H1 (cell line): ENCODE data around the gene PRSS48. TPM values are rescaled to one million over a fixed set of nuclear protein-coding genes. Genes with fewer than 3 reads are reported as not detected.

Experiments
- CTCF ChIA-PET: fragments of 300-600 bp; sonication (Branson Sonifier 250); formaldehyde crosslinking; loops from one replicate; lab custom pipeline; 2021; ENCODE audit not compliant: partially characterized antibody; lab: Charles Lee
- POLR2A ChIA-PET: fragments of 300-600 bp; sonication (Branson Sonifier 250); formaldehyde crosslinking; loops from one replicate; lab custom pipeline; 2021; ENCODE audit warnings: inconsistent platforms; ENCODE audit not compliant: partially characterized antibody; lab: Charles Lee
- DNase-seq, 2 experiments: peaks; one replicate each; pipeline versions ENCODE4 v3.0.0 to v3.0.0-alpha.2; 2010 to 2022; ENCODE audit warnings: low spot score in 2 of 2, low read depth in 1 of 2, mixed read lengths in 1 of 2
- FAIRE-seq: peaks from 2 replicates; lab custom pipeline; 2011; peaks lifted over from hg19 to GRCh38; lab: Jason Lieb, UNC
- H2AFZ ChIP-seq: 2 replicates; pipeline ENCODE4 v1.8.1; 2012; ENCODE audit warnings: low read length, inconsistent platforms
- H2AK5ac ChIP-seq: 2 replicates; pipeline ENCODE4 v1.6.1; 2013; ENCODE audit warnings: low read depth, low read length
- H2BK120ac ChIP-seq: replicated peaks from 2 replicates; pipeline ENCODE3; 2013; ENCODE audit warnings: low read depth, low read length, inconsistent platforms
- H2BK12ac ChIP-seq: 2 replicates; pipeline ENCODE4 v1.6.1; 2013; ENCODE audit warnings: low read depth, low read length
- H2BK15ac ChIP-seq: 2 replicates; pipeline ENCODE4 v1.6.1; 2013; ENCODE audit warnings: low read length
- H2BK20ac ChIP-seq: 2 replicates; pipeline ENCODE4 v1.6.1; 2013; ENCODE audit warnings: low read length
- H2BK5ac ChIP-seq: 2 replicates; pipeline ENCODE4 v1.6.1; 2013; ENCODE audit warnings: low read depth, low read length
- H3K14ac ChIP-seq: 2 replicates; pipeline ENCODE4 v1.6.1; 2013; ENCODE audit warnings: inconsistent platforms; ENCODE audit not compliant: insufficient read length
- H3K18ac ChIP-seq: 2 replicates; pipeline ENCODE4 v1.6.1; 2013; ENCODE audit warnings: low read length; ENCODE audit errors: extremely low read depth
- H3K23ac ChIP-seq: 2 replicates; pipeline ENCODE4 v1.6.1; 2013; ENCODE audit warnings: inconsistent platforms; ENCODE audit not compliant: insufficient read length
- H3K23me2 ChIP-seq: 2 replicates; pipeline ENCODE4 v1.6.1; 2013; ENCODE audit warnings: low read depth, low read length
- H3K27ac ChIP-seq: 2 replicates; pipeline ENCODE4 v1.6.1; 2011; ENCODE audit warnings: low read depth, low read length, inconsistent platforms
- H3K27me3 ChIP-seq, 4 experiments: replicated peaks in 1 of 4; 1 replicate in 1 of 4; 2 replicates in 3 of 4; pipeline versions ENCODE4 v1.6.1 to v1.8.1; 2011 to 2013; ENCODE audit warnings: low read length in 3 of 4, mild to moderate bottlenecking in 3 of 4, inconsistent platforms in 2 of 4, mixed read lengths in 2 of 4, moderate library complexity in 1 of 4; ENCODE audit not compliant: control insufficient read depth in 3 of 4, insufficient read depth in 3 of 4; ENCODE audit errors: extremely low read depth in 1 of 4
- H3K36me3 ChIP-seq, 4 experiments: 2 replicates each; pipeline versions ENCODE4 v1.6.1 to v1.8.1; 2011 to 2013; ENCODE audit warnings: mild to moderate bottlenecking in 4 of 4, low read length in 3 of 4, moderate library complexity in 2 of 4, control low read depth in 1 of 4, inconsistent platforms in 1 of 4; ENCODE audit not compliant: insufficient read depth in 4 of 4, control insufficient read depth in 2 of 4
- H3K4ac ChIP-seq: replicated peaks from 2 replicates; pipeline ENCODE3; 2013; ENCODE audit warnings: low read length, low read depth, mixed read lengths, inconsistent platforms; ENCODE audit not compliant: insufficient read length
- H3K4me1 ChIP-seq, 4 experiments: replicated peaks in 1 of 4; 1 replicate in 1 of 4; 2 replicates in 3 of 4; pipeline versions ENCODE4 v1.6.1 to v1.8.1; 2011 to 2013; ENCODE audit warnings: low read length in 3 of 4, inconsistent platforms in 2 of 4, mixed read lengths in 1 of 4; ENCODE audit not compliant: insufficient read depth in 4 of 4, control insufficient read depth in 3 of 4
- H3K4me2 ChIP-seq, 2 experiments: 2 replicates each; pipeline versions ENCODE4 v1.6.1 to v1.8.1; 2011 to 2013; ENCODE audit warnings: low read depth in 2 of 2, low read length in 2 of 2, control low read depth in 1 of 2, inconsistent platforms in 1 of 2, mild to moderate bottlenecking in 1 of 2; ENCODE audit not compliant: insufficient read depth in 1 of 2
- H3K4me3 ChIP-seq, 4 experiments: fragments of 200-600, 300-600 bp in 1 of 4; sonication (generic), shearing (Covaris generic), sonication (Bioruptor Twin) in 1 of 4; 2 replicates each; pipeline versions ENCODE4 v1.5.1 to v1.8.1; 2011 to 2016; ENCODE audit warnings: low read length in 4 of 4, low read depth in 3 of 4, control low read depth in 2 of 4, inconsistent platforms in 2 of 4, mild to moderate bottlenecking in 2 of 4, mixed read lengths in 1 of 4, moderate library complexity in 1 of 4; ENCODE audit not compliant: insufficient read depth in 2 of 4; ENCODE audit errors: extremely low read depth in 1 of 4
- H3K56ac ChIP-seq: replicated peaks from 2 replicates; pipeline ENCODE3; 2013; ENCODE audit warnings: low read depth, mild to moderate bottlenecking, mixed read lengths, low read length, inconsistent platforms; ENCODE audit not compliant: insufficient read length
- H3K79me1 ChIP-seq: 2 replicates; pipeline ENCODE4 v1.6.1; 2013; ENCODE audit warnings: low read depth, low read length, control low read depth
- H3K79me2 ChIP-seq, 2 experiments: 2 replicates each; pipeline versions ENCODE4 v1.6.1 to v1.8.1; 2012 to 2013; ENCODE audit warnings: low read length in 2 of 2, mild to moderate bottlenecking in 2 of 2, inconsistent platforms in 1 of 2; ENCODE audit not compliant: insufficient read depth in 2 of 2, control insufficient read depth in 1 of 2
- H3K9ac ChIP-seq, 4 experiments: replicated peaks in 1 of 4; 1 replicate in 1 of 4; 2 replicates in 3 of 4; pipeline versions ENCODE4 v1.6.1 to v1.8.1; 2011 to 2013; ENCODE audit warnings: low read depth in 3 of 4, low read length in 3 of 4, control low read depth in 2 of 4, mild to moderate bottlenecking in 2 of 4, moderate library complexity in 2 of 4, inconsistent platforms in 1 of 4; ENCODE audit errors: extremely low read depth in 1 of 4
- H3K9me3 ChIP-seq, 2 experiments: 2 replicates each; pipeline versions ENCODE4 v1.6.1 to v1.8.1; 2012 to 2013; ENCODE audit warnings: mild to moderate bottlenecking in 2 of 2, moderate library complexity in 2 of 2, control low read depth in 1 of 2, inconsistent platforms in 1 of 2, low read depth in 1 of 2, low read length in 1 of 2, mixed read lengths in 1 of 2; ENCODE audit not compliant: insufficient read depth in 2 of 2
- H4K20me1 ChIP-seq, 2 experiments: replicated peaks in 1 of 2; 2 replicates each; pipeline versions ENCODE3 to v1.8.1; 2011 to 2013; ENCODE audit warnings: inconsistent platforms in 2 of 2, low read length in 2 of 2, mild to moderate bottlenecking in 1 of 2; ENCODE audit not compliant: insufficient read depth in 2 of 2, control insufficient read depth in 1 of 2
- H4K5ac ChIP-seq: 2 replicates; pipeline ENCODE4 v1.6.1; 2013; ENCODE audit warnings: low read length, low read depth, mixed read lengths, inconsistent platforms; ENCODE audit not compliant: insufficient read length
- H4K8ac ChIP-seq: 2 replicates; pipeline ENCODE4 v1.8.0; 2013; ENCODE audit warnings: mild to moderate bottlenecking, moderate library complexity, low read length, inconsistent platforms; ENCODE audit not compliant: insufficient read depth; ENCODE audit errors: extremely low read depth
- H4K91ac ChIP-seq: replicated peaks from 2 replicates; pipeline ENCODE3; 2013; ENCODE audit warnings: low read length, mixed read lengths, inconsistent platforms; ENCODE audit not compliant: insufficient read length
- BCL11A ChIP-seq, 2 experiments: IDR thresholded peaks; one replicate each; pipeline ENCODE4 v1.6.1; 2011; ENCODE audit warnings: low read depth in 2 of 2, low read length in 2 of 2, mild to moderate bottlenecking in 2 of 2
- BRCA1 ChIP-seq: IDR thresholded peaks from 2 replicates; pipeline ENCODE4 v1.6.1; 2012; ENCODE audit warnings: low read depth, low read length, improper control_type of control experiment
- CBX5 ChIP-seq: fragments of 300-800, 300-1000 bp; sonication (generic); IDR thresholded peaks from 2 replicates; pipeline ENCODE4 v1.7.1; 2016; ENCODE audit warnings: antibody characterized with exemption, low read length, low read depth
- GTF2F1 ChIP-seq: IDR thresholded peaks from 2 replicates; pipeline ENCODE4 v1.6.1; 2012; ENCODE audit warnings: low read depth, low read length, improper control_type of control experiment, borderline replicate concordance
- NANOG ChIP-seq: IDR thresholded peaks from 2 replicates; pipeline ENCODE4 v1.6.1; 2011; ENCODE audit warnings: low read length, low read depth, mild to moderate bottlenecking, inconsistent platforms; ENCODE audit not compliant: insufficient read depth, poor library complexity, severe bottlenecking
- RXRA ChIP-seq: IDR thresholded peaks from 2 replicates; pipeline ENCODE4 v1.6.1; 2011; ENCODE audit warnings: low read depth, mild to moderate bottlenecking, low read length, moderate library complexity; ENCODE audit not compliant: insufficient read depth
- SP1 ChIP-seq: IDR thresholded peaks from 2 replicates; pipeline ENCODE4 v1.6.1; 2011; ENCODE audit warnings: low read depth, low read length
- TAF7 ChIP-seq: optimal IDR thresholded peaks from 2 replicates; pipeline ENCODE3; 2011; ENCODE audit warnings: low read depth, mild to moderate bottlenecking, inconsistent platforms, low read length, moderate library complexity, borderline replicate concordance
- WGBS, 2 experiments: shearing (Covaris generic) in 1 of 2; methylation state at CpG; one replicate each; pipeline versions ENCODE4 v1.1.6 to v1.1.7; 2013 to 2015; ENCODE audit warnings: low lambda C conversion rate in 2 of 2, mixed read lengths in 2 of 2, inconsistent platforms in 1 of 2, low coverage in 1 of 2, missing lambda C conversion rate in 1 of 2; ENCODE audit not compliant: insufficient replicate concordance in 2 of 2, insufficient coverage in 1 of 2, insufficient read length in 1 of 2; ENCODE audit errors: extremely low coverage in 1 of 2, missing lambda C conversion rate in 1 of 2; 5-methylcytosine and 5-hydroxymethylcytosine counted together
- polyA plus RNA-seq, 7 experiments: library from polyadenylated mRNA; depleted of rRNA in 3 of 7; stranded (reverse) in 5 of 7; unstranded in 2 of 7; fragments of >200 nt in 5 of 7; fragments of 200-250 nt in 2 of 7; gene quantifications; 1 replicate in 5 of 7; 2 replicates in 1 of 7; 4 replicates in 1 of 7; pipeline versions ENCODE4 v1.2.1 to v1.2.3, GENCODE V29; 2011 to 2013; ENCODE audit warnings: missing spikeins in 2 of 7, mixed read lengths in 2 of 7
- total RNA-seq: library from RNA; stranded (reverse); fragmentation: NEBNext Ultra II Directional; extraction: Animal tissue kit (Norgen Biotek cat#: 25700); gene quantifications from 2 replicates; pipeline ENCODE4 v1.2.1, GENCODE V29; 2021

PRSS48 gene
- total and polyA plus RNA-seq, 2 of the 8 experiments (the other 6 are each of a cell fraction or from before 2014, with no cell fraction given): not detected

- CTCF ChIA-PET: interaction anchor here (1.0 to 1.7 kb wide), 2 partner anchors 12 to 15 kb away, joined by 4 to 6 read pairs; partner anchors contain the start of gene PRSS48
- H3K79me2 ChIP-seq: peaks cover 0 to 85% of the 10 kb centered on the region in 2 experiments; a peak in 2 of 4 replicates
- WGBS, 2 experiments: 97% methylated on average over 2 of the region's 2 CpGs; no CpG with 5 or more reads in 1 of the 2 experiments
Measured at GRCh38 chr4:151292038-151292437, 15.1 kb downstream of the PRSS48 start.

More at GRCh38 chr4:151292038-151292437, 15.1 kb downstream of the PRSS48 start:
- Histone ChIP-seq H3K4me3 (no peak overlapping the region), H3K23me2 (no peaks in the 10 kb centered on the region), H3K27me3 (no peaks in the 10 kb centered on the region), H4K5ac (no peak overlapping the region), H3K27ac (no peak overlapping the region), H2BK20ac (no peak overlapping the region), H3K18ac (no peak overlapping the region), H4K8ac (no peak overlapping the region), H3K4ac (no peak overlapping the region), H3K9me3 (no peaks in the 10 kb centered on the region), H3K4me1 (peaks cover 2 to 6% (median 3%) of the 10 kb centered on the region in 4 experiments; a peak in 4 of 7 replicates), H2BK15ac (no peak overlapping the region), H2AFZ (no peak overlapping the region), H3K23ac (no peak overlapping the region), H3K14ac (no peak overlapping the region), H4K20me1 (no peaks in the 10 kb centered on the region), H2AK5ac (no peak overlapping the region), H3K79me1 (peaks cover 6% of the 10 kb centered on the region), H3K9ac (no peak overlapping the region), H2BK120ac (no peak overlapping the region), H2BK12ac (no peak overlapping the region), H4K91ac (no peak overlapping the region), H2BK5ac (no peak overlapping the region), H3K36me3 (no peaks in the 10 kb centered on the region; a peak in 1 of 8 replicates), H3K4me2 (no peak overlapping the region), H3K56ac (no peak overlapping the region)
- no peak for FAIRE-seq
- POLR2A ChIA-PET: interaction anchor here (1.0 to 1.9 kb wide), 2 partner anchors 9 to 33 kb away, joined by 3 to 7 read pairs; partner anchors contain the start of gene SH3D19
- DNase-seq: no peak
- TF ChIP-seq CBX5 (no peak), BRCA1 (no peak), NANOG (no peak), TAF7 (no peak), GTF2F1 (no peak), BCL11A (IDR thresholded peaks at IDR 0.05; ENCODE audit: low read depth in 2 of 2, low read length in 2 of 2) (no peak), SP1 (no peak), RXRA (no peak)
